ENCODE data around the gene JUNB. TPM values are rescaled to one million over a fixed set of nuclear protein-coding genes. Genes with fewer than 3 reads are reported as not detected.

JUNB gene
- total and polyA plus RNA-seq, 7 donors: 91.6 to 1,252 (median 249) TPM

GRCh38 chr19:12789904-12790619 lies 1.2 kb upstream of the JUNB start:
- Histone ChIP-seq H3K36me3 (no peaks in the 10 kb centered on the region), H3K9me3 (no peaks in the 10 kb centered on the region), H3K4me1 (peaks cover 0 to 58% (median 55%) of the 10 kb centered on the region in 4 donors), H3K4me3 (peak overlapping the region; percentile 72 to 99 (median 90)), H3K27ac (peak overlapping the region; percentile 97 to 100 (median 98)), H3K27me3 (no peaks in the 10 kb centered on the region)
- intact Hi-C loops (cut with DNase I): loop anchor here (5.0 kb wide), 3 partner anchors 217 to 1057 kb away; partner anchors contain the start of genes IER2 and STX10
- WGBS, 2 donors: 1% methylated on average over 56 of the region's 56 CpGs
- TF ChIP-seq CTCF (IDR thresholded peaks at IDR 0.05) (no peak), EP300 (IDR thresholded peaks at IDR 0.05) (peak in 2 of 4 donors; percentile 56 to 84), POLR2A (IDR thresholded peaks at IDR 0.05) (peak; percentile 96 to 97), POLR2AphosphoS5 (IDR thresholded peaks at IDR 0.05) (peak; percentile 95 to 99 (median 97))
- peak; percentile 99 for DNase-seq

- 1% methylated on average over 22 of the region's 22 CpGs for WGBS, 2 donors
- no peak for DNase-seq
- Histone ChIP-seq H3K4me3 (peak overlapping the region; percentile 72 to 99 (median 90)), H3K4me1 (peaks cover 0 to 59% (median 52%) of the 10 kb centered on the region in 4 donors), H3K36me3 (no peaks in the 10 kb centered on the region), H3K9me3 (no peaks in the 10 kb centered on the region), H3K27me3 (no peaks in the 10 kb centered on the region), H3K27ac (peak overlapping the region; percentile 97 to 100 (median 98))
- TF ChIP-seq POLR2A (IDR thresholded peaks at IDR 0.05) (no peak), CTCF (IDR thresholded peaks at IDR 0.05) (no peak), EP300 (IDR thresholded peaks at IDR 0.05) (peak in 1 of 4 donors; percentile 50), POLR2AphosphoS5 (IDR thresholded peaks at IDR 0.05) (no peak)
- intact Hi-C loops (cut with DNase I): loop anchor here (5.0 kb wide), 3 partner anchors 217 to 1057 kb away; partner anchors contain the start of genes IER2 and STX10
Observed at GRCh38 chr19:12790628-12791344, 500 bp upstream of the JUNB start.

- H3K27ac ChIP-seq: peak overlapping the region; percentile 97 to 100 (median 98)
- peak; percentile 65 to 83 (median 76) for TF ChIP-seq POLR2AphosphoS5 (IDR thresholded peaks at IDR 0.05)
- TF ChIP-seq EP300 (IDR thresholded peaks at IDR 0.05): no peak
- TF ChIP-seq POLR2A (IDR thresholded peaks at IDR 0.05): peak in 1 of 2 donors; percentile 13
- TF ChIP-seq CTCF (IDR thresholded peaks at IDR 0.05): no peak
- 0% methylated on average over 84 of the region's 84 CpGs for WGBS, 2 donors
- H3K36me3 ChIP-seq: no peaks in the 10 kb centered on the region
- H3K4me3 ChIP-seq: peak overlapping the region; percentile 72 to 99 (median 90)
- intact Hi-C loops (cut with DNase I): loop anchor here (5.0 kb wide), 3 partner anchors 215 to 1055 kb away; partner anchors contain the start of genes IER2 and STX10
- no peaks in the 10 kb centered on the region for H3K27me3 ChIP-seq
- DNase-seq: peak; percentile 89
- peaks cover 0 to 56% (median 48%) of the 10 kb centered on the region in 4 donors for H3K4me1 ChIP-seq
- no peaks in the 10 kb centered on the region for H3K9me3 ChIP-seq
Observed at GRCh38 chr19:12792051-12792852, 966 bp downstream of the JUNB start.

GRCh38 chr19:12792853-12793289 lies 1.6 kb downstream of the JUNB start:
- intact Hi-C loops (cut with DNase I): loop anchor here (5.0 kb wide), 3 partner anchors 214 to 1054 kb away; partner anchors contain the start of genes IER2 and STX10
- 0% methylated on average over 22 of the region's 22 CpGs for WGBS, 2 donors
- no peaks in the 10 kb centered on the region for H3K9me3 ChIP-seq
- peaks cover 0 to 50% (median 43%) of the 10 kb centered on the region in 4 donors for H3K4me1 ChIP-seq
- no peaks in the 10 kb centered on the region for H3K27me3 ChIP-seq
- H3K27ac ChIP-seq: peak overlapping the region; percentile 97 to 100 (median 98)
- H3K4me3 ChIP-seq: peak overlapping the region; percentile 72 to 99 (median 90)
- no peaks in the 10 kb centered on the region for H3K36me3 ChIP-seq
- TF ChIP-seq EP300 (IDR thresholded peaks at IDR 0.05): no peak
- no peak for TF ChIP-seq CTCF (IDR thresholded peaks at IDR 0.05)
- TF ChIP-seq POLR2A (IDR thresholded peaks at IDR 0.05): no peak
- TF ChIP-seq POLR2AphosphoS5 (IDR thresholded peaks at IDR 0.05): no peak
- DNase-seq: no peak

Data from sigmoid colon (tissue), 7 donors.